ENCODE results near the gene ZNF644. TPM values are rescaled to one million over a fixed set of nuclear protein-coding genes. Genes with fewer than 3 reads are reported as not detected.

The ZNF644 gene
- total RNA-seq, 1 donor from 2014 or later, result 77.9 TPM

- no peak for DNase-seq (ENCODE audit: low spot score in 2 of 2, unreplicated experiment in 2 of 2)
- no peak for TF ChIP-seq CTCF (IDR thresholded peaks at IDR 0.05; ENCODE audit: unreplicated experiment)
- no peak overlapping the region for H3K4me3 Mint-ChIP-seq
- H3K27me3 Mint-ChIP-seq (ENCODE audit: low read depth), result no peaks in the 10 kb centered on the region
- no peaks in the 10 kb centered on the region for H3K36me3 Mint-ChIP-seq
- peaks cover 14% of the 10 kb centered on the region for H3K9me3 Mint-ChIP-seq
- peaks cover 4% of the 10 kb centered on the region for H3K4me1 Mint-ChIP-seq
- H3K27ac Mint-ChIP-seq, result no peak overlapping the region
These were observed 16.7 kb upstream of the ZNF644 start for GRCh38 chr1:91038582-91038981.

GRCh38 chr1:91036894-91037829 lies 15.3 kb upstream of the ZNF644 start:
- no peak overlapping the region for H3K27ac Mint-ChIP-seq
- peaks cover 1% of the 10 kb centered on the region for H3K27me3 Mint-ChIP-seq (ENCODE audit: low read depth)
- H3K4me1 Mint-ChIP-seq, result peaks cover 4% of the 10 kb centered on the region
- H3K36me3 Mint-ChIP-seq, result no peaks in the 10 kb centered on the region
- peaks cover 11% of the 10 kb centered on the region for H3K9me3 Mint-ChIP-seq
- DNase-seq (ENCODE audit: low spot score in 2 of 2, unreplicated experiment in 2 of 2), result no peak
- H3K4me3 Mint-ChIP-seq, result no peak overlapping the region
- TF ChIP-seq CTCF (IDR thresholded peaks at IDR 0.05; ENCODE audit: unreplicated experiment), result no peak

GRCh38 chr1:91032349-91032748 lies 10.5 kb upstream of the ZNF644 start:
- no peak for DNase-seq (ENCODE audit: low spot score in 2 of 2, unreplicated experiment in 2 of 2)
- H3K27ac Mint-ChIP-seq, result no peak overlapping the region
- no peaks in the 10 kb centered on the region for H3K9me3 Mint-ChIP-seq
- no peaks in the 10 kb centered on the region for H3K36me3 Mint-ChIP-seq
- H3K4me3 Mint-ChIP-seq, result no peak overlapping the region
- no peak for TF ChIP-seq CTCF (IDR thresholded peaks at IDR 0.05; ENCODE audit: unreplicated experiment)
- H3K4me1 Mint-ChIP-seq, result peaks cover 4% of the 10 kb centered on the region
- H3K27me3 Mint-ChIP-seq (ENCODE audit: low read depth), result peaks cover 8% of the 10 kb centered on the region

- Mint-ChIP-seq H3K27me3 (ENCODE audit: low read depth) (peaks cover 8% of the 10 kb centered on the region), H3K27ac (no peak overlapping the region), H3K4me3 (no peak overlapping the region), H3K4me1 (no peaks in the 10 kb centered on the region), H3K9me3 (no peaks in the 10 kb centered on the region), H3K36me3 (no peaks in the 10 kb centered on the region)
- DNase-seq (ENCODE audit: low spot score in 2 of 2, unreplicated experiment in 2 of 2), result no peak
- TF ChIP-seq CTCF (IDR thresholded peaks at IDR 0.05; ENCODE audit: unreplicated experiment), result no peak
These were observed 9.2 kb upstream of the ZNF644 start for GRCh38 chr1:91031081-91031480.

- no peak for DNase-seq (ENCODE audit: low spot score in 2 of 2, unreplicated experiment in 2 of 2)
- H3K4me1 Mint-ChIP-seq, result peaks cover 13% of the 10 kb centered on the region
- H3K27me3 Mint-ChIP-seq (ENCODE audit: low read depth), result peaks cover 7% of the 10 kb centered on the region
- no peaks in the 10 kb centered on the region for H3K36me3 Mint-ChIP-seq
- H3K9me3 Mint-ChIP-seq, result no peaks in the 10 kb centered on the region
- TF ChIP-seq CTCF (IDR thresholded peaks at IDR 0.05; ENCODE audit: unreplicated experiment), result no peak
- H3K4me3 Mint-ChIP-seq, result no peak overlapping the region
- no peak overlapping the region for H3K27ac Mint-ChIP-seq
These were observed 4.9 kb upstream of the ZNF644 start for GRCh38 chr1:91026777-91027176.

All from mesothelial cell of epicardium (in vitro differentiated cells).